Measurements from ENCODE around the gene PSAPL1.

Gene PSAPL1

DNA sequence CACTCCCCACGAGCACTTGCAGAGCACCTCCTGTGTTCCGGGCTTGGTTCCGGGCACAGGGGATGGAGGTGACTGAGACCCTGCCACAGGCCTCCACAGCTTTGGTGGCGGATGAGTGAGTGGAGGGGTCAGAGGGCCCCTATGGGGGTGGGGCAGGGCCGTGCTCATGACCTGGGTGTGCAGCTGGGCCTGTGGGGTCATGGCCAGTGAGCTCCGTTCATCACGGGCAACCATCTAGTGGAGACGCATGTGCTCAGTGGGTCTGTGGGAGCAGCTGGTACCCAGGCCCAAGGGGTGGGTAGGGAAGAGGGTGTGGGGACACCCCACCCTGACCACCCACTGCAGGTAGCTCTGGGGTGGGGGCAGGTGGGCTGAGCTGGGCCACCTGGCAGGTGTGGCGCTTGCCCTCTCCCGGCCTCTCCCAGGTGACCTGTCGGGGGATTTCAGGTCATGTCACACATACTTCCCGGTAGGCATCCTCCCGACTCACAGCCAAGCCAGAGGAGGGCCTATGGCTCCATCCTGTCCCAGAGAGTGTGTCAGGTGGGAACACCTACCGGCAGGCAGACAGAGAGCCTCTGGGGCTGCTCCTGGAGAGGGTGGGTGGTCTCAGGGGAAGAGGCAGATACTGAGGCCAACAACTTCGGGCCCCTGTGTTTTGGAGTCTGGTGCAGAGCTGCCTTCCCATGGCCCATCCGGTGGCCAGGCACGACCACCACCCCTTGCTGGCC lies 3.6 kb downstream of the PSAPL1 start:
- no peak for DNase-seq

DNA sequence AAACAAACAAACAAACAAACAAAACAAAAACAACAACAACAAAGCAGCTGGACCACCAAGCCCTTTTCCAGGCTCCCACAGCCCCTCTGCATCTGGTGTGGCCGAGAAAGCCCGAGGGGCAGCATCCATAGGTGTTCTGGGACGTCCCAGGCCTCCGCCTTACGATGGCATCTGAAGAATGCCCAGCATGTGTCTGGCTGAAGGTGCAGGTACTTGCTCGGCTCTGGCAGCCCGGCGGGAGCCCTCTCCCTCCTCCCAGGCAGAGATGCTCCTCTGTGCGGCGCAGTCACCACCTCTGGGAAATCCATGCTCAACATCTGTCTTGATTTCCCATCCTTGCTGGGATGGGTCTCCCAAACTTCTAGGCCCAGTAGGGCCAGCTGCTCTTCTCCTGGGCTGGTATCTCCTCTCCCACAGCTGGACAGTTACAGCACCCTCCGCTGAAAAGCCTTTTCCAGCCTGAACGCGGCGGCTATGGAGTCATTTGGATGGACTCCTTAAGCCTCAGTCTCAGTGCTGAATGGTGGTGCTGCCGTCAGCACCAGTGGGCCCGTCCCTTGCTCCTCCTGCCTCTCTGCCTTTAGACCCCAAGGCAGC lies 4.3 kb downstream of the PSAPL1 start:
- DNase-seq: no peak

DNA sequence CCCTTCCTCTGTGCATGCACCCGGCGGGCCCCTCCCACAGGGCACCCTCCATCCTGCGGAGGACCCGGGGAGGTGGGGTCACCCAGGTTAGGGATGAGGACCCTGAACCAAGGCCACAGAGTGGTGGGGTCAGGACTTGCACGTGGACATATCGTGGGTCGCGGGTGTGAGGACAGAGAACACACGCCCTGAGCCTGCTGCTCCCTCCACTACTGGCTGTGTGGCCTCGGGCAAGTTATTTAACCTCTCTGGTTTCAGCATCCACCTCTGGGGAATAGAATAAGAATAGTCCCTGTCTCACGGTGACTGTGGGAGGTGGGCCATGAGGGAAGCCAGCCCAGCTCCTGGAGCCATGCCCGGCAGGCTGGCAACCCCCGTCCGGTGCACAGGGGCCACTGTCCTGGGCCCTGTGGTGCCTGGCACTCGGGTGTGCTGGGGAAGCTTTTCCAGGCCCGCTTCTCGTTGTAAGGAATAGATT lies 5.1 kb downstream of the PSAPL1 start:
- no peak for DNase-seq

DNA sequence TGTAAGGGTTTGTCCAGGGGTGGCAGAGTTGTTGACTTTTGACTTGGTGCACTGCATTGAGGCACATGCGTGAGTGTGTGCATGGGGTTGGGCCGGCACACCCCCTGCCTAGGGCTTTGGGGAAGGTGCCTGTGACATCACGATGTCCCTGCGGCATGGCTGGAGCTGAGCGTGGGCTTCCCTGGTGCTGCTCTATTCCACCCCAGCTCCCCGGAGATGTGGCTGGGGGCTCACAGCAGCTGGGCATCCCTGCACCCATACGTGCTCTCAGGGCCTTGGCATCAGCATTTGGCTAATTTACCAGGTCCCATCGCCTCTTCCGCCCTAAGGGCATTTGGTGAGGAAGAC lies 5.7 kb downstream of the PSAPL1 start:
- no peak for DNase-seq

DNA sequence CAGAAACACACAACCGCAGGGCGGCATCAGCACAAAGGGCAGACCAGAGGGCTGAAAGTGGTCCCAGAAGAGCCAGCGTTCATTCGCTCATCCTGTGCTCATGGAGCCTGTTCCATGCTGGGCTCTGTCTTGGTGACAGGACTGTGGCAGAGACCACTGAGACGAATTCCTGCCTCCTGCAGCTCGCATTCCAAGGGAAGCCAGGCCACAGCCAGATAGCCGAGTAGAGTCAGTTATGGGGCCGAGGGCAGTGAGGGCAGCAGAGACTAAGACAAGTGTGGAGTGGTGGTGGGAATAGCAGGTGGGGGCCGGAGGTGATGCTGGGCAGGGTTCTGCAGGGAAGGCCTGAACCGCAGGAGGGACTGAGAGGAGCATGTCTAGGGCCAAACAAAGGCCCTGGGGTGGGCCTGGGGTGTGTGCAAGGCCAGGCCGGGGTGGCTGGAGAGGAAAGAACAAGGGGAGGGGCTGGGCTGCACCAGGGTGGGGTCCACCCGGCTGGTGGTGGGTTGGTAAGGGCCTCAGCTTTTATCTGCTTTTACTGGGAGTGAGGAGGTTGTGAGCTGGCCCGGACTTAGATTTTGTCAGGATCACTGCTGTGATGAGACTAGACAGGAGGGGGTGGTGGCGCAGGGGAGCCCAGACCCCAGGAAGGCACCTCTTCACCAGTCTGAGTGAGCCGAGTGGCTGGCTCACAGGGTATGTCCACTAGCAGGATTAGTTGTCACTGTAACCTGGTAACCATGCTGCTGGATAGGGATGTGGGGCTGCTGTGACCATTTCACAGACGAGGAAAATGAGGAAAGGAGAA lies 6.3 kb downstream of the PSAPL1 start:
- DNase-seq: peak; percentile 59

DNA sequence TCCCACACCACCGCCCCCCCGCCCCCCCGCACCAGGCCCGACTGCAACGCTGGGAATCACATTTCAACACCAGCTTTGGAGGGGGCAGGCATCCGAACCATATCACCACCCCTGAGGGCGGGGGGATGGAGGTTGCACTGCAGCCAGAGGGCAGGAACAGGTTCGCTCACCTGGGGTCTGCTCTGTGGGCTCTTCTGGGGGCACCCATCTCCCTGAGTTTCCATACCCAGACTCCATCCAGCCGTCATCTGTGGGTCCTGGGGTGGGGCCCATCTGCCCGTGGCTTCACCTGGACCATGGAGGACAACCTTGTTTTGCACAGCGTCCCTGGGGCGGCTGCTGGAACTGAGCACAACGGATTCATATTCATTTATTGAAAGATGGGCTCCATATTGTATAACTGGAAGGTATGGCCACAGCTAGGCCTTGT lies 6.9 kb downstream of the PSAPL1 start:
- no peak for DNase-seq

DNA sequence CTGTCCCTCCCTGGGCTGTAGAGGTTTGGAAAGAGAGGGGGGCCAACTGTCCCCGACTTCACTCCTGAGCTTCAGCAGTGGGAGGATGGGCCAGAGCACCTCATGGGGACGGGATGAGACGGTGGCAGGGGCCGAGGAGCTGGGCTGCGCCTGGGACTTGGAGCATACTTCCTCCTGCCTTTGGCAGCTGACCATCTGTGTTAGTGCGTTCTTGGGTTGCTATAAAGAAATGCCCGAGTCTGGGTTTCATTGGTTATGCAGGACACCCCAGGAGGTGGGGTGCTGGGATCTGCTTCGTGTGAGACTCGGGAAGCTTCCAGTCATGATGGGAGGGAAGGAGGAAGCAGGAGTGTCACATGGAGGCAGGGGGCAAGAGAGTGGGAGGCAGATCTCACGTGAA lies 7.4 kb downstream of the PSAPL1 start:
- no peak for DNase-seq

DNA sequence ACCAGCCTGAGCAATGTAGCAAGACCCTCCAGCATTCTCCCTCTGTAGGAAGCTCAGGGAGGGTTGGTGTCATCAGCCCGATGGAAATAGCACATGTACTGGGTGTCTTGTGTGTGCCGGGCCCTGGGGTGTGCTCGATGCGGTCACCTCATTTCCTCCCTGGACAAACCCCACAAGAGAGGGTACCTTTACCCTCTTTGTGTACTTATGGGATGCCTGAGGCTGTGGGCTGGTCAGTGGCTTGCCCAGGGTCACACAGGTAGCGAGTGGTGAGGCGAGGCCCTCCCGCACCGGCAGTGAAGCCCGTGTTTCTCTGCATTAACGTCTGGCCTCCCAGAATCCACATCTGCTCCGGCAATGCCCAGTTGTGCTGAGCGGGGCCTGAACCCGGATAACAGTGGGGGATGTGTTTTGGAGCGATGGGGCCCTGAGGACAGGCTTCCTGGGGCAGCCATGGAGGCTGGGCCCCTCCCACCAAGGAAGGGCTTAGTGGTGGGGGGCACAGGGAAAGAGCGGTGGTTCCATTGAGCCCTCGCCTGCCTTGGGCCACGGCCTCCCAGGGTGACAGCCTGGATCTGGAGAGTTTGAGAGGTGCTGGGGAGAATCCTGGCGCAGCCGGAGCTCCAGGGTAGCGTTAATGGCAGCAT lies 8.1 kb downstream of the PSAPL1 start:
- DNase-seq: no peak

DNA sequence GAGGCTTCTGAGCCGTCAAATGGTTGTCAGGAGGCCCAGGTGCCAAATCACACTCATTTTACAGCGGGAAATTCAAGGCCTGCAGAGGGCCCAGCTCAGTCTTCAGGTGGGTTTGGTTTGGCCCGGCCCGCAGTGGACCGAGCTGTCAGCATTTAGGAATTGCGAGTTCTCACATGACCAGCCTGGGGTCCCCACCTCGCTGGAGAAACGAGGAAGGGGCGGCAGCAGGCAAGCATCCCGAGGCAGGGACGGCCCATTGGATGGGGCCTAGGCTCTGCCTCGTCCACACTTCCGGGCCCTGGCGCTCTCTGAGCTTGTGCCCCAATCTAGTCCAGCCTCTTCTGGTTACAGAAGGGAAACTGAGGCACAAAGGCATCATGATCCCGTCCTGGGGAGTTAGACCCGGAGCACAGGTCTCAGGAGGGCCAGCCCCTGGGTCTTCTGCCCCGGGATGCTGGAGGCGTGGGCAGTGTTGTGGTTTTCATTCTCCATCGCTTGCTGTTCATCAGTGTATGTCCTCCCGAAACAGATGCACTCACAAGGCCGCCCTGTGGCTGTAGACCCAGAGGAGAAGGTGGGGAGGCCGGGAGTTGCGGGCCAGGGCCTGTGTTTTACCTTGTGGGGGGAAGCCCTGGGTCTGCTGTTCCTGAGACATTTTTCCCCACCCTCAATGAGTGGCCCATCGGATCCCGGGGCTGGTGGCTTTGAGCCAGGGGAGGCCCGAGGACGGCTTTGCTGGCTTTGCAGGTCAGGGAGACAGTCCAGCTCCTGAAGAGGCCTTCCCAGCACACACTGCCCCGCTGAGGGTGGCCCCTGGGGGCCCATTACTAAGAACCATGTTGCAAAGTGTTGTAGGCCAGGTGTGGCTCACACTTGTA lies 8.9 kb downstream of the PSAPL1 start:
- DNase-seq: no peak

DNA sequence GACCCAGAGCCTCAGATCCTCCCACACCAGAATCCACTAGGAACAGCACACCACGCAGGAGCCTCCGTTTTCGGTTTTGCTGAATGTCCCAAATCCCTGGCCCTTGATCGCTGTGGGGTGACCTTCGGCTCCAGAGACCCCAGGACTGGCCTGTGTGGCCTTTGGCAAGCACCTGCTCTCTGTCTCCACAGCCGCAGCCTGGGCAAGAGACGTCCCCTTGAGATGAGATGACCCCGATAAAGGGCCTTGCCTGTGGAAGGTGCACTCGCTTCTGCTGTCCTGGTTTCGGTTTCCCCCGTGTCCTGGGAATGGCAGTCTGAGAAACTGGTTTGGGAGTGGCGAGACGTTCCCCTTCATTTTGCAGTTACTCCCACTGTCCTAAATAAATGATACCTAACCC lies 9.6 kb downstream of the PSAPL1 start:
- no peak for DNase-seq

DNA sequence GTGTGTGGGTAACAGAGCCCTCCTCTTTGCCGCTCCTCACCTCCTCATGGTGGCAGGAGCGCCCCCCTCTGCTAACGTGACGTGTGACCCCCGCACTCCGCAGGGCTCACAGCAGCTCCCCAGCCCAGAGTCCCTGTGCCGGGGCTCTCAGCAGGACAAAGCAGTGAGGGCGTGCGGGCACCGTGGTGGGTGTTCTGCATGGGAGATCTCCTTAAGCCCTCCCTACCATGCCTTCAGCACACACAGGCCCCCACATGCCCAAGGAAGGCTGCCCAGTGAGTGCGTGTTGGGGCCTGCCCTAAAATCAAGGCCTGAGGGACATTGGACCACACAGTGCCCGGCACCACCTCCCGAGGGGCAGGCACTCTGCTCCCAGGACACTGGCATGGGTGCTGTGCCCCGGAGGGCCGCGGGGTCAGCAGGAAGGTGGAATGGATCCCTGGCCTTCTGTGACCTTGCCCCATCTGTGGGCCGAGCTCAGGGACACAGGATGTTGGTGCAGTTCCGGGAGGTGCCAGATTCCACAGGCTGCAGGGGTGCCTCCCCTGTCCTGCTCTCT lies 10.1 kb downstream of the PSAPL1 start:
- no peak for DNase-seq

DNA sequence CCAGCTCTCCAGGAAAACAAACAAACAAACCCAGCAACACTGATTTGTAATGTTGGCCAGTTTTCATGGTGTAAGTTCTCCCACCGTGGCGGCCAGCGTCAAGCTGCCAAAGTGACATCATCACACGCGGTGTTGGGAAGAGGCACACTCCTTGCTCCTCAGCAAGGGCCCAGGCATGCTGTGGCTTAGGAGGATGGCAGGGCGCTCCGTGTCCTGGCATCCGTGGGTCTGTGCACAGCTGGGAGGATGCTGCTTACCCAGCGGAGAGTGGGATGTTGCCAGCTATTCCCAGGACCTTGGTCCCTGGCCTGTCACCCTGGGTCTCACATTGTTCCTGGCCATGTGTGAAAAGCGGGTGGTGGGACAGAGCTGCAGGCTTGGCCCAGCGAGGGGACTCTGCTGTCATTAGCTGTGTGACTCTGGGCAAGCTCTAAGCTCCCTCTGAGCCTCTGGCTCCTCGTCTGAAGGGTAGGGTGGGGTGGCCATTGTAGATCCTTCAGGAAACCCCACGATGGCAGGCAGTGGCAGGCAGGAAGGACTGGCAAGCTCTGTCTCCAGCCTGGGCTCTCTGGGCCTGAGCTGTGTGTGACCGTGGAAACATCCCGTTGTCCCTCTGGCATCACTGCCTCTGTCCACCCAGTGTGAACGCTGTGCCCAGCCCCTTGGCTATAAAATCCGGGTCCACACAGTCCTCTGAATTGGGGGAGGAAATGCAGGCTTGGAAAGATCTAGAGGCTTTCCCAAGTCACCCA lies 10.8 kb downstream of the PSAPL1 start:
- no peak for DNase-seq

DNA sequence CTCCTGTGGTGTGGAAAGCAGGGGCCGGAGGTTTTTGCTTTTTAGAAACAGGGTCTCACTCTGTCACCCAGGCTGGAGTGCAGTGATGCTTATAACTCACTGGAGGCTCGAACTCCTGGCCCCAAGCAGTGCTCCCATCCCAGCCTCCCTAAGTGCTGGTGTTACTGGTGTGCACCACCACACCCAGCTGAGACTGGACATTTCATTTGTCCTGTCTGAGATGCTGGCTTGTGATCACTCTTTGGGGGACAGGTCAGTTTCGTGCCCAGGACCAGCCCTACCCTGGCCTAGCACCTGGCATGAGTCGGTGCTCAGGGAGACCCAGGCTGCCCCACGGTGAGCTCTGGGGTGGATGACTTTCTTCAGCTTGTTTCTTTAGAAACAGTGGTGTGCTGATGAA lies 11.3 kb downstream of the PSAPL1 start:
- DNase-seq: no peak

DNA sequence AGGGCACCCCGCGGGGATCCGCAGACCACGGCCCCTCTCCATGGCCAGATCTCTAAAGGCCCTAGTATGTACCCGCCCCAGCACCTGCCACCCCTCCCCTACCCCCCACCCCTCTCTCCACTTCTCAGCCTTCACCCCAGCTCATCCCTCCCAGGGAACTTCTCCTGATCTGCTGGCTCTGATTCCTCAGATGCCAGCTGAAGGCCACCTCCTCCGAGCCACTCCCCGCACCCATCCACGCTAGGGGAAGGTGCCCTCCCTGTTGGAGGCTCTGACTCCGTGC lies 11.9 kb downstream of the PSAPL1 start:
- no peak for DNase-seq

DNA sequence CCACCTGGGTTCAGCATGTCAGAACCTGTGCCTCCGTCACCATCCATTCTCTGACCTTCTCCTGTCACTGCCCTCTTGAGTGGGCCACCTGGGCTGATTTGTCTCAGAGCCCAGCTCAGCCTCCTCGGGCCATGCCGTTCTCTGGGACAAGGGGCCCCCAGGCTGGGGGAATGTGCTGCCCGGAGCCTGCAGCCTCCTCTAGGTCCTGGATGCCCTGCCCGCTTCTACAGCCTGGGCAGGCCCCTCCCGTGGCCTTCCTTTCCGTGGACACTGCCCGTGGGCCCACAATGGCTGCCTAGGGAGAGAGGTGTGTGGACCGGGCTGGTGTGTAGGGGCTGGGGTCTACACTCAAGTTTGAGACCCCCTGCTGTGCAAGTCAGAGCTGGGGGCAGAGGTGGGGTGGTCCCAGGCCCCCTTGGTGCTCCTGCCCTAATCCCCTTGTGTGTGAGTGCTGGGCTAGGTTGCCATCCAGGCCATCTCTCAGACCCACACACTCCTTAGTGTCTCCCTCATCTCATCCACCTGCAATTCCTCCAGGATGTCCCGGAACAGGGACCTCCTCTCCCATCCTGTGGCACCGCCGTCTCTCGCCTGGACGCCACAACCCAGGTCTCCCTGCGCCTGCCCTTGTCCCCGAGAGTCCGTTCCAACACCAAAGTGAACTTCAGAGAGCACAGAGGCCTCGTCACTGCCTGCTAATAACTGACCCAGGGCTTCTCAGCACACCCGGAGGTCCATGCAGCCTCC lies 12.4 kb downstream of the PSAPL1 start:
- no peak for DNase-seq

DNA sequence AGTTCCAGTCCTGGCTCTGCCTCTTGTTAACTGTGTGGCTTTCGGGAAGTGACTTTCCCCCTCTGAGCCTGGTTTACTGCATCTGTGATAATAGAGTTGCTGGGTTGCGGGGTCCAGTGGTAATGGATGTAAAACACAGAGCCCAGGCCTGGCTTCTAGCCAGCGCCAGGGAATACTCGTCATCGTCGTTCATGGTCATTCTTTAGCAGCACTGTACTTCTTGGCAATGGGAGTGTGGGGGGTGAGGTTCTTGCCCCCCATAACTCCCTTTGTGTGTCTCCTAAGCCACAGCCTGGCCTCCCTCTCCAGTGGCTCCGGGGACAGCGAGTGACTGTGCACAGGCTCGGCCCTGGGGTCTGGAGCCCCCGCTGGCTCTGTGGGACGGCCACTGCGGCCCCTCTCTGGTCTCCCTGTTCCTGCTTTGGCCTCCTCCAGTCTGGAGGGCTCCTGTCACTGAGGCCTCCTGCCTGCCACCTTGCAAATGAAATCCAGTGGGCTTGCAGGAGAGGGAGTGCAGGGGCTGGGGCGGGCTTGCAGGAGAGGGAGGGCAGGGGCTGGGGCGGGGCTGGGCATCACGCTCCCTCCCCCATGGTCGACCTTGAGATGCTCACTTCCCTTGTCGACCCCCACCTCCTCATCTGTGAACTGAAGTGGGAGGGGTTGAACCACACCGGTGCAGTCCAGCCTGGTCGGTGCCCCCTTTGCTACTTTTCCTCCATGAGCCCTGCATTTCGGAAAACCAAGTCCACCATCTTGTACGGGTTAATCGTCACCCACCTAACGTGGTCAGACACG lies 13.2 kb downstream of the PSAPL1 start:
- DNase-seq: no peak

DNA sequence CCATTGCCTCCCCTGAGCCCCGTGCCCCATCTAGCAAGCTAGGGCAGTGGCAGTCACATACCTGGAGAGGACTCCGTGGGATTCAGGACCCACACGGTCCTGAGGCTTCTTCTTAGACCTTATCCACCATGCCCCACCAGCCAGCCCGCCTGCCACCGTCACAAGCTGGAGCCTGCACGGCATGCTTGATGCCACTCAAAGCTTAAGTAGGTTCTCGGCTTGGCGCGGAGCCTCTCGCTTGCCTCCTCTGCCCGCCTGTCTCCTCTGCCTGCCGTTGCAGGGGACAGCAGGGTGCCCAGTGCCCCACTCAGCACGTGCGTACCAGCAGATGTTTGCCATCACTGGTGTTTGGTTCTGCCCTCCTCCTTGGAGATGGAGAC lies 14.1 kb downstream of the PSAPL1 start:
- DNase-seq: no peak

DNA sequence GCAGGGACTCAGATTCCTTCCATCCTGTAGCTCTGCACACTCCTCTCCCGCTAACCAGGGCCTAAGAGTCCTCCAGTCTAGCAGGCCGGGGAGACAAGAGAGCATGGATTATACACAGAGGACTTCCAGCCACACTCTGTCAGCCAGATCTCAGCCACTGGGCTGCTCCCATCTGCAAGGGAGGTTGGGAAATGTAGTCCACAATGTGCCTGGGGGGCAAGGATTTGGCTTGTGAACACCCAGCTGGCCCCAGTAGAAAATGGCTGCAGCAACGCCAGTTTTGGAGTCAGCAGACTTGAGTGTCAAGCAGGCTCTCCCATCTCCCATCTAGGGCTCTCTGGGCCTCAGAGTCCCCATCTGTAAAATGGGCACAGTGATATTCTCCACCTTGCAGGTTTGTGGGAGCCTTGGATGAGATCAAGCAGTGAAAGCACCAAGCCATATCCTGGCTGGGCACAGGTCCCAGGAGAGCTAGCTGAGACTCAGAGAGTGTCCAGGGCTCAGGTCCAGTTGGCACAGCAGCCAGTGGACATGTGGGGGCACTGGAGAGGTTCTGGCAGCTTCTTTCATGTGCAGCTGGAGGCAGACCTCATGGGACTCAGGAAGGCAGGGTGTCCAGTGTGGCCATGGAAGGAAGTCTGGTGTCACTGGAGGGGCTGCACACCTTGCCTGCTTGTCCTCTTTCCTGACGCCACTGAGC lies 14.6 kb downstream of the PSAPL1 start:
- DNase-seq: no peak
